HG03095 (cell line): Measurements from ENCODE around the gene MOV10.
A peak's percentile ranks its signal among the peaks of the same experiment; 100 is the strongest.
"Not testable (repeated sequence)": the region's sequence is repeated elsewhere in the genome, so short reads cannot be mapped to it uniquely, and the experiment has no call there.

Experiments used
- ATAC-seq: cut with Tn5 transposase; IDR thresholded peaks from one replicate; pipeline ENCODE4 v1.9.1; 2021; ENCODE audit warnings: moderate library complexity; ENCODE audit not compliant: unreplicated experiment

The MOV10 gene

GRCh38 chr1:112674440-112674985, at the start of gene MOV10:
Gene MOV10 (plus strand): TSS chr1:112674659. CDS start chr1:112674913, 254 bp downstream.
- peak; percentile 56 for ATAC-seq

- ATAC-seq: no peak
Measured at GRCh38 chr1:112625696-112626095, 48.8 kb upstream of the MOV10 start.

- no peak for ATAC-seq
Measured at GRCh38 chr1:112626193-112626592, 48.3 kb upstream of the MOV10 start.

- no peak for ATAC-seq
Measured at GRCh38 chr1:112626887-112627286, 47.6 kb upstream of the MOV10 start.

- ATAC-seq: no peak
Measured at GRCh38 chr1:112628516-112628915, 45.9 kb upstream of the MOV10 start.

GRCh38 chr1:112629256-112629655, 45.2 kb upstream of the MOV10 start:
- ATAC-seq: no peak

GRCh38 chr1:112633628-112634027, 40.8 kb upstream of the MOV10 start:
- no peak for ATAC-seq

GRCh38 chr1:112634367-112634766, 40.1 kb upstream of the MOV10 start:
- ATAC-seq: no peak

- ATAC-seq: no peak
Measured at GRCh38 chr1:112636056-112636455, 38.4 kb upstream of the MOV10 start.

- no peak for ATAC-seq
Measured at GRCh38 chr1:112636597-112637253, 37.7 kb upstream of the MOV10 start.

GRCh38 chr1:112637254-112638109, 37.0 kb upstream of the MOV10 start:
- no peak for ATAC-seq

- no peak for ATAC-seq
Measured at GRCh38 chr1:112638110-112638428, 36.4 kb upstream of the MOV10 start.

- not testable (repeated sequence) for ATAC-seq
Measured at GRCh38 chr1:112640437-112640836, 34.0 kb upstream of the MOV10 start.

- ATAC-seq: no peak
Measured at GRCh38 chr1:112643080-112643479, 31.4 kb upstream of the MOV10 start.

GRCh38 chr1:112646225-112646624, 28.2 kb upstream of the MOV10 start:
- no peak for ATAC-seq

GRCh38 chr1:112651205-112651604, 23.3 kb upstream of the MOV10 start:
- ATAC-seq: no peak

- ATAC-seq: no peak
Measured at GRCh38 chr1:112665857-112666256, 8.6 kb upstream of the MOV10 start.

- ATAC-seq: no peak
Measured at GRCh38 chr1:112666946-112667345, 7.5 kb upstream of the MOV10 start.

- ATAC-seq: no peak
Measured at GRCh38 chr1:112672009-112672408, 2.5 kb upstream of the MOV10 start.

- ATAC-seq: no peak
Measured at GRCh38 chr1:112672842-112673241, 1.6 kb upstream of the MOV10 start.

- peak; percentile 2 for ATAC-seq
Measured at GRCh38 chr1:112673592-112674439, 643 bp upstream of the MOV10 start.
